Cerebellar cortex (tissue), 1 donor: ENCODE data around the gene MSH4.
A peak's percentile ranks its signal among the peaks of the same experiment; 100 is the strongest.
"Not testable (repeated sequence)": the region's sequence is repeated elsewhere in the genome, so short reads cannot be mapped to it uniquely, and the experiment has no call there.

ENCODE experiments used
- DNase-seq: peaks from one replicate; pipeline ENCODE4 v3.0.0-alpha.2; 2015; ENCODE audit warnings: low spot score

The MSH4 gene

DNA sequence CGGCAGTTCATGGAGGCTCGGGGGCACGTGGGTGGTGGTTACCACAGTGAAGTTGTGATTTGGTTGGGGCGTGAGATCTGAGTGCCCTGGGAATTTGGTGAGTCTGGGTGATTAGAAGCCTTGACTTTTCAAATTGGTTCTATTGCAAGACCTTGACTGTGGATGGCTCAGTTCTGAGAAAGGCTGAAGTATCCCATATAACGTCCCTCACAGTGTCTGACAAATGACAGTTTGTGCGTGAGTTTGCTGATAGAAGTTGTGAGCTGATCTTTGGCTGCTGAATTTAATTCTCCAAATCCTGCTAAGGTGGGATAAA is 549 bp downstream of the MSH4 start:
- peak; percentile 33 for DNase-seq

DNA sequence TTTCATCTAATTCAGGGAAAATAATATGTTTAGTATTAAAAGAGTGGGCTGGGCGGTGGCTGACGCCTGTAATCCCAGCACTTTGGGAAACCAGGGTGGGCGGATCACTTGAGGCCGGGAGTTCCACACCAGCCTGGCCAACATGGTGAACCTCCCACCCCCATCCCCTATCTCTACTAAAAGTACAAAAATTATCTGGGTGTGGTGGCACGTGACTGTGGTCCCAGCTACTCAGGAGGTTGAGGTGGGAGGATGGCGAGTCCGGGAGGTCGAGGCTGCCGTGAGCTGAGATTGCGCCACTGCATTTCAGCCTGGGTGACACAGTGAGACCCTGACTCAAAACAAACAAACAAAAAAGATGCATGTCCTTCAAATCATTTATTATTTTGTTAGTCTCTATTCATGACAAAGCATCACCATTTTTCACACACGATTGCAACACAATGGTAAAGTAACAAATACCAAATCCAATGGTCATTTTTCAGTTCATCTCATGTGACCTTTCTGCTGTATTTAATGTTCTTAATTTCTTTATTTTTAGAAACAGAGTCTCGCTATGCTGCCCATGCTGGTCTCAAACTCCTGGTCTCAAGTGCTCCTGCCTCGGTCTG is 1.0 kb downstream of the MSH4 start:
- no peak for DNase-seq

DNA sequence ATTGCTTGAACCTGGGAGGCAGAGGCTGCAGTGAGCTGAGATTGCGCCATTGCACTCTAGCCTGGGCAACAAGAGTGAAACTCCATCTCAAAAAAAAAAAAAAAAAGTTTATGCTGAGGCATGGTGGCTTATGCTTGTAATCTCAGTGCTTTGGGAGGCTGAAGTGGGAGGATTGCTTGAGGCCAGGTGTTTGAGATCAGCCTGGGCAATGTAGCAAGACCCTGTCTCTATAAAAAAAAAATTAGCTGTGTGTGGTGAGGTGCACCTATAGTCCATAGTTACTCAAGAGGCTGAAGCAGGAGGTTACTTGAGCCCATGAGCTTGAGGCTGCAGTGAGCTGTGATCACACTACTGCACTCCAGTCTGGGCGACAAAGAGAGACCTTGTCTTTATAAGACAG is 4.8 kb downstream of the MSH4 start:
- not testable (repeated sequence) for DNase-seq

DNA sequence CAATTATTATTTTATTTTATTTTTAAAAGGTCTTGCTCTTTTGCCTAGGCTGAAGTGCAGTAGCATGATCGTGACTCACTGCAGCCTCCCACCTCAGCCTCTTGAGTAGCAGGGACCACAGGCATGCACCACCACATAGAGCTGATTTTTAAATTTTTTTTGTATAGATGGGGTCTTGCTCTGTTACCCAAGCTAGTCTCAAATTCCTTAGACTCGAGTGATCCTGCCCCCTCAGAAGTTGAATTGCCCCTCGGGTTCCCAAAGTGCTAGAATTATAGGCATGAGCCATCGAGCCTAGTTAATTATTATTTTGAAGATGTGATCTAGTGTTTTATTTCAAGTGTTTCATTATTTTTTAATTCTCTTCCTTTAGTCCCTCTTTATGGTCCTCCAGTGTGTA is 12.2 kb downstream of the MSH4 start:
- no peak for DNase-seq

DNA sequence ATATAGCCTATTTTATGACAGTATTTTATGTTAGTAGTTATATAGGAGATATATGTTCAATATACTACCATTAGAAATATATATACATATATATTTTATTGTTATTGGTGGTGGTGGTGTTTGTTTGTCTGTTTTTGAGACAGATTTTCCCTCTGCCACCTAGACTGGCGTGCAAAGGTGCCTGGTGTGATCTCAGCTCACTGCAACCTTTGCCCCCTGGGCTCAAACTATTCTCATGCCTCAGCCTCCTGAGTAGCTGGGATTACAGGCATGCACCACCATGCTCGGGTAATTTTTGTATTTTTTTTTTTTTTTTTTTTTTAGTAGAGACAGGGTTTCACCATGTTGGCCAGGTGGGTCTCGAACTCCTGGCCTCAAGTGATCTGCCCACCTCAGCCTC is 13.4 kb downstream of the MSH4 start:
- not testable (repeated sequence) for DNase-seq

DNA sequence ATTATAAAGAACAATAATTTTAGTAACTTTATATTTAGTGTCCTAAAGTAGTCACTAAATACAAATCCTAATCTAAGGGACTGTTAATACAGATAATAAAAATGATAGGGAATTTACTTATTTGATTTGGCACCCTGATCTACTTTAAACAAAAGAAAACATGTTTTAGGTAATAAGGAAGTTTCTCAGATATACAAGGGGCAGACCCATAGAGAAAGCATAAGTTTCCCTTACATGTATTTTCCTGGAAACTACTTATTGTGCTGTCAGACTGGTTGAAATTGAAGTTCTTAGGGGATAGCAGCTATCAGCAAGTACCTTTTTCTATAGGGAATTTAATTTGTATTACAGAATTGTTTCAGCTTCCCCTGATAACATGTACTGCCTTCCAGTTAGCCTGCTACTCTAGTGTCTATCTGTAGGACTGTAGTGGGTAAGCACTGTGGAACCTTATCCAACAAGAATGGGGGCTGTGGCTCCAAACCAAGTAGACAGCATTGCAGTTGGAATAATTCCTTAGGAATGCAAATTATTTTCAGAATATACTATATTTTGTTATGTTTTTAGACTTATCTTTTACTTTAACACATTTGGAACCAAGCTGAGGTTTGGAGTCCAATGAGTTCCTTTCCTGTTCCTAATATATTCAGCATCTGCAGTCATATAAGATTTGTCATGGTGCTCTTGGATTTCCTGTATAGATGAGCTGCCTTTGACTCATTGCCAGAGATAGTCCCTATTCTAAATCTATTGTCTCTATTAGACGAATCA is 14.7 kb downstream of the MSH4 start:
- DNase-seq: no peak

DNA sequence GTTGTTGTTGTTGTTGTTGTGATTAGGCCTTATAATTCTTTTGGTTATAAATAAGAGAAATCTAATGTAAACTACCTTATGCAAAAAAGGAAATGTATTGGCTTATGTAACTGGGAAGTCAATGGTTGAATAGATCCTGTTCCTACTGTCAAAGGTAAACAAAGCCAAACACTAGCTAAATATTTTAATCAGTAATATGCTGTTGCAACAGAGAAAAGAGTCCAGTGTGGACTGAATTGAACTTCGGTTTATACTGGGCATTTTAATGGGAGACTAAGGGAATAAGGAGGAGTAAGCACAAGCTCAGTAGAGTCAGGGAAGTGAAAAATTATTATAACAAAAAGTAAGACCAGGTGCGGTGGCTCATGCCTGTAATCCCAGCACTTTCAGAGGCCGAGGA is 15.4 kb downstream of the MSH4 start:
- DNase-seq: no peak

DNA sequence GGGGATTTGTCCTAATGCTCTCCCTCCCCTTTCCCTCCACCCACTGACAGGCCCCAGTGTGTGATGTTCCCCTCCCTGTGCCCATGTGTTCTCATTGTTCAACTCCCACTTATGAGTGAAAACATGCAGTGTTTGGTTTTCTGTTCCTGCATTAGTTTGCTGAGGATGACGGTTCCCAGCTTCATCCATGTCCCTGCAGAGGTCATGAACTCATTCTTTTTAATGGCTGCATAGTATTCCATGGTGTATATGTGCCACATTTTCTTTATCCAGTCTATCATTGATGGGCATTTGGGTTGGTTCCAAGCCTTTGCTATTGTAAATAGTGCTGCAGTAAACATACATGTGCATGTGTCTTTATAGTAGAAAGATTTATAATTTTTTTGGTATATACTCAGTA is 26.9 kb downstream of the MSH4 start:
- DNase-seq: not testable (repeated sequence)

DNA sequence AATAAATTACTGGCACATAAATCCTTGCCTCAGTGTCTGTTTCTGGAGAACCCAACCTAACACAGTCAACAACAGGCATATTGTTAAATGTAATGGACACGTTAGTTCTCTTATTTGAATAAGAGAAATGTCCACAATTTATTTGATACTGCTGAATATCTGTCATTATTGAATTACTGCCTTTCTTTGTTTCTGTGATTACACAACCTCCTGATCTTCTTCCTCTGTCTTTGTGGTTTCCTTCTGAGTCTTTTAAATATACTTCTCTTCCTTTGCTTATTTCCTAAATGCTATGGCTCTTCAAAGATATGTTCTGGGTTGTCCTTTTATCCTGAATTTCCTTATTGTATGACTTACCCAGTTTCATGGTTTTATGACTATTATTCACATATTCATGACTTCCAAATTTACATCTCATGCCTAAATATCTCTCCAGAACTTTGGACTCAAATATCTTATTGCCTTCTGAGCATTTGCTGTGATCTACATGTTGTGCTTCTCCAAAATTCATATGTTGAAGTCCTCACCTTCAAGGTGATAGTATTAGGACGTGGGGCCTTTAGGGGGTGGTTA is 39.9 kb downstream of the MSH4 start:
- no peak for DNase-seq

DNA sequence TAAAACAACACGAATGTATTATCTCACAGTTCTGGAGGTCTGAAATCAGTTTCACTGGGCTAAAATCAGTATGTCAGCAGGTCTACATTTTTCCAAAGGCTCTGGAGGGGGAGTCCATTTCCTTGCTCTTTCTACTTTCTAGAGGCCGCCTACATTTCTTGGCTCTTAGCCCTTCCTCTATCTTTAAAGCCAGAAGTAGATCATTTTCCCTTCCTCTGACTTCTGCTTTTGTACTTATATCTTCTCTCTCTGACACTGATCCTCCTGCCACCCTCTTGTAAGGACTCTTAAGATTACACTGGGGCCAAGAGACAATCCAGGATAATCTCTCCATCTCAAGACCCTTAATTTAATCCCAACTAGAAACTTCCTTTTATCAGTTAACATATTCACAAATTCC is 41.4 kb downstream of the MSH4 start:
- no peak for DNase-seq

DNA sequence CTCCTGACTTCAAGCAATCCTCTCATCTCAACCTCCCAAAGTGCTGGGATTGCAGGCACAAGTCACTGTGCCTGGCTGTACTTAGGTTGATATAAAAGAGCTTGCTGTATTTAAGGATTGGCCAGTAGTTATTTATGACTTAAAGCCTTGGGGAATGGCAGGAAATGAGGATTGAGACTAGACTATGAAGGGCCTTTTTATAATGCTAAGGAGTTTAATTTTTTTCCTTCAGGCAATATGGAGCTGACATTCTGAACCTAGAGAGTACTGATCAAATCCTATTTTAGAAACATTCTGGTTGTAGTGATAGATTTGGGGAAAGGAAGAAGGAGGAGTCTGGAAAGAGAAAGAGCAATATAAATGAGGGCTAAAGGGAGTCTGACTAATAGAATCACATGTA is 44.7 kb downstream of the MSH4 start:
- DNase-seq: no peak

DNA sequence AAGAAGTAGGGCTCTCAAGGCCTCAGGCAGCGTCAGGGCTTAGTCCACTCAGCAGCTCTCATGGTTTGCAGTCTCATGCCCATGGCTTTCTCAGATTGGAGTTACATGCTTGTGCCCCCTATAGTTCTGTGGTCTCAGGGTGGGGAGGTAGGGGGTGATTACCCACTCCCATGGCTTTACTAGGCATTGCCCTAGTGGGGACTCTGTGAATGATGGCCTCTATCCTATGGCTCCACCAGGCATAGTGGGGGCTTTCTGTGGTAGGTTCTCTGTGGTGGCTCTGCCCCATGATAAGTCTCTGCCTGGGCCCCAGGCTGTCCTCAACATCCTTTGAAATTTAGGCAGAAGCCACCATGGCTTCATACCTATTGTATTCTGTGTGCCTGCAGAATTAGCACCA is 48.9 kb downstream of the MSH4 start:
- DNase-seq: no peak

DNA sequence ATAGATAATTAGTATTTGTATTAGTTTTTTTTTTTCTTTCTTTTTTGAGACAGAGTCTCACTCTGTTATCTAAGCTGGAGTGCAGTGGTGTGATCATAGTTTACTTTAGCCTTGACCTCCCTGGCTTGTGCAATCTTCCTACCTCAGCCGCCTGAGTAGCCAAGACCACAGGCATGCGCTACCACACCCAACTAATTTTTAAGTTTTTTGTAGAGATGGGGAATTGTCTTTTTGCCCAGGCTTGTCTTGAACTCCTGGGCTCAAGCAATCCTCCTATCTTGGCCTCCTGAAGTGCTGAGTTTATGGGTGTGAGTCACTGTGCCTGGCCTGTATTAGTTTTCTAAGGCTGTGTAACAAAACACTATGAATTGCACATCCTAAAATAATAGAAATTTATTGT is 58.3 kb downstream of the MSH4 start:
- no peak for DNase-seq

DNA sequence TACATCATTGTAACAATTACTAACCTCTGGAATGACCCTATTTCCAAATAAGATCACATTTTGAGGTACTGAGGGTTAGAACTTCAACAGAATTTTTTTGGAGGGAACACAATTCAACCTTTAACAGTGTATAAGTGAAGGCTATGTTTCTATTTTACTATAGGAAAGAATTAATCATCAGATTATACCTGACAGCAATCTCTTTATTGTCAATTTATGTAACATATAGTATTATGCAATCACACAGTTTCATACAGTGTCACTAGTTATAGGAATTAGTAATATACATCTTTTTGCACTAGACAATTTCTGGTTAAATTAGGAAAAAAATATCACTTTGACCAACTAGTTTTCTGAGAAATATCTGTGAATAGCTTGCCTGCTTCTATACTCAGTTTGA is 59.1 kb downstream of the MSH4 start:
- no peak for DNase-seq

DNA sequence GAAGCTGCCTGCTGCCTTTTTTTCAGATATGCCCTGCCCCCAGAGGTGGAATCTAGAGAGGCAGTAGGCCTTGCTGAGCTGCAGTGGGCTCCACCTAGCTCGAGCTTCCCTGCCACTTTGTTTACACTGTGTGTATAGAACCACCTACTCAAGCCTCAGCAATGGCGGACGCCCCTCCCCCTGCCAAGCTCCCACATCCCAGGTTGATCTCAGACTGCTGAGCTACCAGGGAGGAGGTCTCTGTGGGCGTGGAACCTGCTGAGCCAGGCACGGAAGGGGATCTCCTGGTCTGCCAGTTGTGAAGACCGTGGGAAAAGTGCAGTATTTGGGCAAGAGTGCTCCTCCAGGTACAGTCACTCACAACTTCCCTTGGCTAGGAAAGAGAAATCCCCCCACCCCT is 65.1 kb downstream of the MSH4 start:
- no peak for DNase-seq

DNA sequence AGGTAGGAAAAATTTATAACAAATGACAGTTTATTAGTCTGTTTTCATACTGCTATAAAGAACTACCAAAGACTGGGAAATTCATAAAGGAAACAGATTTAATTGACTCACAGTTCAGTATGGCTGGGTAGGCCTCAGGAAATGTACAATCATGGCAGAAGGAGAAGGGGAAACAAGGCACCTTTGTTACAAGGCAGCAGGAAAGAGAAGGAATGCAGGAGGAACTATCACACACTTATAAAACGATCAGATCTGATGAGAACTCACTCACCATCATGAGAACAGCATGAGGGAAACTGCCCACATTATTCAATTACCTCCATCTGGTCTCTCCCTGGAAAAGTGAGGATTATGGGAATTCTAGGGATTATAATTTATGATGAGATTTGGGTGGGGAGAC is 74.3 kb downstream of the MSH4 start:
- DNase-seq: no peak

DNA sequence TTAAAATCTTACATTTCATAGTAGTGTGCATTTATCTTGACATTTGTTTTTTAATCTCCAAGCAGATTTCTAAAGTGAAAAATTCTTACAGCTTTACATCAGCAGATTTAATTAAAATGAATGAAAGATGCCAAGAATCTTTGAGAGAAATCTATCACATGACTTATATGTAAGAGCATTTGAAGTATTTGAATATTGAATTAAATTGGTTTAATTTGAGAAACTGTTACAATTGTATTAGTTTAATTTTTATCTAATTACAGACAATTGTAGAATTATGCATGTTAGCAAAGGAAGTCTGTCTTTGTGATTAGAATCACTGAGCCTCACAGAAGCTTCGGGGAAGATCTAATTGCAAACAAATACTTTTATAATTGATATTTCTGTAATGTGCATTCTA is 83.3 kb downstream of the MSH4 start:
- DNase-seq: no peak

DNA sequence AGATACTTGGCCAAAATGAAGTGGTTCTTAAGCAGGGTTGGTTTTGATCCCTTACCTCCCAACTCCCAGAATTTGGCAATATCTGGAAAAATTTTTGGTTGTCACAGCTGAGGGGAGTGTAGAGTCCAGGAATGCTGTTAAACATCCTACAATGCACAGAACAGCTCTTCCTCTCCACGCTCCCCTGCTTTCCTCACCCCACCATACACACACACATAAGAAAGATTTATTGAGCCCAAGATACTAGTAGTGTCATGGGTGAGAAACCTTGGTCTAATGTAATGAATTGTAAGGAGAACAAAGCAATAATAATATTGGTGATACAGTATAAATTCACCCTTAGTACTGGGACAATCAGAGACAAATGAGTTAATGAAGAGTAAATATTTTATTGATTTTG is 87.8 kb downstream of the MSH4 start:
- DNase-seq: no peak

DNA sequence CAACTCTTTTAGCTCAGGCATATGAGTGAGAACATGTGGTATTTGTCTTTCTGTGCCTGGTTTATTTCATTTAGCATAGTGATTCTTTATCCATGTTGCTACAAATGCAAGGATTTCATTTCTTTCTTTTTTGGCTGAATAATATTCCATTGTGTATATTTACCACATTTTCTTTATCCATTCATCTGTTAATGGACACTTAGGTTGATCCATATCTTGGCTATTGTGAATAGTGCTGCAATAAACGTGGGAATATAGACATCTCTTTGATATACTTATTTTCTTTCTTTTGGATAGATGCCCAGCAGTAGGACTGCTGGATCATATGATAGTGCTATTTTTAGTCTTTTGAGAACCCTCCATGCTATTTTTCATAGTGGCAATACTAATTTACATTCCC is 104.7 kb downstream of the MSH4 start:
- DNase-seq: no peak

DNA sequence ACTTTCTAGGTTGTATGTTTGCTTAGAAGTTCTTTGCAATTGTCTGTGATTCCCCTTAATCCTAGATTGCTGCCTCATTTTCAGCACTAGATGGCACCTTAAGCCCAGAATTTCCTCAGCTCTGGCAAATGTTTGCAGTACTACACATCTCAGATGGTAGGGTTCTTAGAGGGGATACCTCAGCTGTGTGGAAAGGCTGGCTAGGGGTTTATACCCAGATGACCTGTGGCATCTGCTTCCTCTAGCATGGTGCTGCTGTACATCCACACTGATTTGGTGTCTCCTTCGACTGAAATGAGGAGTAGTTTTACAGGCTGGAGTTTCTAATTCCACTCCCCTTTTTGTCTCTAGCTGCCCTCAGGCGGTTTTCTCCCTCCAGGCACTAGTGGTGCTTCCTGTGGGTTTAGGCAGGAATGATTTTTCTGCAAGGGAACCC is 112.1 kb downstream of the MSH4 start:
- DNase-seq: peak; percentile 8

DNA sequence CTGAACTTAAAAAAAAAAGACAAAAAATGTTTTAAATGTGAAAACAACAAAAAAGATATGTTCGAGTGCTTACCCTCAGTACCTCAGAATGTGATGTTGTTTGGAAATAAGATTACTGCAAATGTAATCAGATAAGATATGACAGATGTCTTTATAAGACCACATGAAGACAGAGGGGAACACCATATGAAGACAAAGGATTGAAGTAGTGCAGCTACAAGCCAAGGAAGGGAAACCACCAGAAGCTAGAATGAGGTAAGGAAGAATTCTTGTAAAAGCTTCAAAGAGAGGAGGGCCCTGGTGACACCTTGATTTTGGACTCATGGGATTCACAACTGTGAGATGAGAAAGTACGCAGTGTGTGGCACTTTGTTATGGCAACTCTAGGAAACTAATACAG is 120.2 kb downstream of the MSH4 start:
- DNase-seq: no peak

DNA sequence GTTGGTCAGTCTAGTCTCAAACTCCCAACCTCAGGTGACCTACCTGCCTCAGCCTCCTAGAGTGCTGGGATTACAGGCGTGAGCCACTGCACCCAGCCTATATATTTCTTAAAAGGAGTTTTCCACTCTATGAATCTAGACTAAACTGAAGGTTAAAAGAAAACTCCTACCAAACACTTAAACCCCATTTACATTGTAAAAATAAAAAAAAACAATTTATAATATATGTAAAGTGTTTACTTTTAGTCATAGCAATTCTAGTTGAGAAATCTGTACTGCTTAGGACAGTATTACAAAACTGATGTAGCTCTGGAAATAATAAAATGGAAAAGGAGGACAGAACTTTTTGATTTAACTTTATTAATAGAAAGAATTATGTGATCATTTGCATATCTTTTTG is 126.0 kb downstream of the MSH4 start:
- no peak for DNase-seq

DNA sequence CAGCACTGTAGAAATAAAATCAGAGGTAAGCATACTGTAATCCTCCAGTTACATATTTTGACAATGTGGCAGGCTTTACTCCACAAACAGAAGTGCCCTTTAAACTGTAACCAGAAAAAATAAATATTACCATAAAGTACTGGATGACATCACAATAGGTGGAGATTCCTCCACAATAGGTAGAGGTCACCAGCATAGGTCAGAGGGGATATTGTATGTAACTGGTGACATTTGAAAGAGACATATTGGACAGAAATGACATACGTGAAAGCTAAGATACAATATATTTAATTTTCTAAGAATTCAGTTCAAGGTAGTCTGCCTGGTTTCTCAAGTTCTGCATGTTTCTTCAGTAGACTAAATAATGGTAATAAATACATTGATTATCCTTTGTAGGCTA is 135.6 kb downstream of the MSH4 start, which contains the start of gene ASB17:
TSS of gene ASB17 (minus strand) at position 101 of the 400 bp plus-strand sequence. CDS start 113 bp downstream, outside the sequence.
- DNase-seq: no peak

DNA sequence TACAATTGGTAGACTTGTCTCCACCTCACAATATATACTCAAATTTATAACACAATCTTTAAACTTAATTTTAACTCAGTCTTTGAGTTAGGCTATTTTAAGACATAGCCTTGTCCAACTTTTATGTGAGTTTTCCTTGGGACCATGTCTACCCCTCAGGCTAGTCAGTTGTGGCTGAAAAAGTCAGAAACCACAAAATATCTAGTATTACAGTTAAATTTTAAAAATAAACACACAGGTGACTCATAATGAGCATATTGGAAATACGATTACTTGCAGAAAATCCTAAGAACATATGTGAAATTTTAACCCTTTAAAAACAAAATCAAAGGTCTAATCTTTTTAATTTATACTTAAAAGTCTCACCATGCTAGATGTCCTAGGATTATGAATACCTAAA is 140.4 kb downstream of the MSH4 start:
- DNase-seq: no peak
